Upper lobe of left lung (tissue), 4 donors: ENCODE results near the gene PVRIG.

ENCODE experiments used
- POLR2AphosphoS5 ChIP-seq, 2 donors: sonication (generic); formaldehyde crosslinking; IDR thresholded peaks; one replicate each; pipeline ENCODE4 v1.5.1; 2017; ENCODE audit warnings: antibody characterized with exemption in 2 of 2
- TF ChIP-seq, protein P1 (sequence below), 6 experiments: fragments of 450-650 bp in 4 of 6; fragments of 200-600 bp in 2 of 6; sonication (generic) in 2 of 6; IDR thresholded peaks; one replicate each; pipeline ENCODE4 v1.5.1; 2016 to 2019; ENCODE audit warnings: antibody characterized with exemption in 6 of 6

DNA sequence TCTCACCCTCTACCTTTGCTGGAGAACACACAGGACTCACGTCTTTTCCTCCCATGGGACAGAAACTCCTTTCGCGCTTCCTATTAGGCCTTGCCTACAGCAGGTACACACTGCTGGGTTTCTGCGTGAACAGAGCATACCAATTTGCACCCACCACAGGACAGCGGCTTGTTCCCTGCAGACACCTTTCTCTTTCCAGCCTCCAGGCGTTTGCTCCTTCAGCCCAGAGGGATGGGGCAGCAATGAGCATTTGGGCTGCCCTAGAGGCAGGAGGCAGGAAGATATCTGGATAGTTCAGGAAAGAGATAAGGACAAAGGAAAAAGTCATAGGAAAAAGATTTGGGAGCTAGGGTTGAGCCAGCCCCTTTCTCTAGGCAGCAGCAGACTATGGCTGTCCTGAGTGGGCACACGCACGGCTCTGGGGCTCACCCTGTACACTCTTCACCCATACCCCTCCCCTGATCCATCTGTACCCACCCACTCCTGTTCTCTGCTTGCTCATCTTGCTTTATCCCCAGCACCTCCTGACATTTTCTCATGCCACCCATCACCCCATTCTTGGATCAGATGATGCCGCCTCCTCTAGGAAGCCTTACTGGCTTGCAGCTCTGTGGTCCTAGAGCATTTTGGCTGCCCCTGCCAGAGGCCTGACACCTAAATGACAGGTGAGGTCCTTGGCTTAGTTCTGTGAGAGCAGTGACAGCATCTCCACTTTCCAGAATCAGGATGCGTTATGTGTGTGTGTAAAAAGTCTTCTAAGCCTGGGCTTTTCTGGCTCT is 47.0 kb downstream of the PVRIG start:
- TF ChIP-seq, protein P1, sequence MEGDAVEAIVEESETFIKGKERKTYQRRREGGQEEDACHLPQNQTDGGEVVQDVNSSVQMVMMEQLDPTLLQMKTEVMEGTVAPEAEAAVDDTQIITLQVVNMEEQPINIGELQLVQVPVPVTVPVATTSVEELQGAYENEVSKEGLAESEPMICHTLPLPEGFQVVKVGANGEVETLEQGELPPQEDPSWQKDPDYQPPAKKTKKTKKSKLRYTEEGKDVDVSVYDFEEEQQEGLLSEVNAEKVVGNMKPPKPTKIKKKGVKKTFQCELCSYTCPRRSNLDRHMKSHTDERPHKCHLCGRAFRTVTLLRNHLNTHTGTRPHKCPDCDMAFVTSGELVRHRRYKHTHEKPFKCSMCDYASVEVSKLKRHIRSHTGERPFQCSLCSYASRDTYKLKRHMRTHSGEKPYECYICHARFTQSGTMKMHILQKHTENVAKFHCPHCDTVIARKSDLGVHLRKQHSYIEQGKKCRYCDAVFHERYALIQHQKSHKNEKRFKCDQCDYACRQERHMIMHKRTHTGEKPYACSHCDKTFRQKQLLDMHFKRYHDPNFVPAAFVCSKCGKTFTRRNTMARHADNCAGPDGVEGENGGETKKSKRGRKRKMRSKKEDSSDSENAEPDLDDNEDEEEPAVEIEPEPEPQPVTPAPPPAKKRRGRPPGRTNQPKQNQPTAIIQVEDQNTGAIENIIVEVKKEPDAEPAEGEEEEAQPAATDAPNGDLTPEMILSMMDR (IDR thresholded peaks at IDR 0.05), result no peak
- no peak for TF ChIP-seq POLR2AphosphoS5 (IDR thresholded peaks at IDR 0.05)
